ENCODE measurements around the gene TMEM238.

TMEM238 gene

DNA sequence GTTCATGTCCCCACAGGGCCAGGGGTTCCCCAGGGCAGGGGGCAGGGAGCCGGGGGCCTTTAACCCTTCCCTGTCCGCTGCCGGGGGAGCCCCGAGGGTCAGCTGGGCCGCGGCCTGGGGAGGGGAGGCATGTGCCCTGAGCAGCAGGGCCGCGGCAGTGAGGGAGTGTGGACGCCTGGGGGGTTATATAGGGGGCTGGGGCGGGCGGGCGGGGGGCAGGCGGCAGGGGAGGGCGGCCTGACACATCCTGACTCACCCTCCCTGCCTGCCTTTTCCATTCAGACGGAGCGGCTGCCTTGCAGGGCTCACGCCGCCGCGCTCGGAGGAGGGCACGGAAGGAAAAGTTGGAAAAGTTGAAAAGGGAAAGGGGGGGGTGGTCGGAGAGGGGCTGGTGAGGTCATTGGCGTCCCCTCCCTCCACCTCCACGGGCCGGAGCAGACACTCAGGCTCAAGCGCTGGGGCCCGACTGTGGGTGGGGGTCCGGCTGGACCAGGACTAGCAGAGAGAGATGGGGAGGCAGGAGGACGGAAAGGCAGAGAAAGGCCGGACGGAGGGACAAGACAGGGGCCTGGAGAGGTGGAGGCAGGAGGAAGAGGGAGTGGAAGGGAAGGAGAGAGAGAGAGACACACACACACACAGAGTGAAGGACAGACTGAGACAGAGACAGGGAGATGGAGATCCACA, 13.6 kb downstream of the TMEM238 start, which contains the start of gene IL11:
TSS of gene IL11 (minus strand) at position 159 of the 684 bp plus-strand sequence. CDS start at position 6, 153 bp downstream.
- Histone ChIP-seq H3K79me2 (ENCODE audit: control insufficient read depth, low read length) (no peaks in the 10 kb centered on the region), H3K4me1 (ENCODE audit: control insufficient read depth, low read length) (peaks cover 5% of the 10 kb centered on the region; the same call in 1 of the 2 replicates), H3K9me3 (ENCODE audit: control insufficient read depth, insufficient read depth, low read length) (no peaks in the 10 kb centered on the region), H3K27ac (ENCODE audit: low read depth, low read length) (no peak within 1 kb of the TSS), H3K36me3 (ENCODE audit: control insufficient read depth, low read length) (no peaks in the 10 kb centered on the region), H4K20me1 (ENCODE audit: control insufficient read depth, insufficient read depth, low read depth, low read length) (no peaks in the 10 kb centered on the region), H3F3A (ENCODE audit: control insufficient read depth, insufficient read depth) (no peaks in the 10 kb centered on the region), H3K9me2 (replicated peaks; ENCODE audit: control insufficient read depth, low read length) (no peaks in the 10 kb centered on the region), H3K27me3 (ENCODE audit: control insufficient read depth, low read length) (peaks cover 63% of the 10 kb centered on the region), H3K4me3 (ENCODE audit: low read length) (peak within 1 kb of the TSS; percentile 30; the same call in 1 of the 2 replicates), H3K4me2 (ENCODE audit: low read length) (peak within 1 kb of the TSS; percentile 52)
- TF ChIP-seq, protein P1, sequence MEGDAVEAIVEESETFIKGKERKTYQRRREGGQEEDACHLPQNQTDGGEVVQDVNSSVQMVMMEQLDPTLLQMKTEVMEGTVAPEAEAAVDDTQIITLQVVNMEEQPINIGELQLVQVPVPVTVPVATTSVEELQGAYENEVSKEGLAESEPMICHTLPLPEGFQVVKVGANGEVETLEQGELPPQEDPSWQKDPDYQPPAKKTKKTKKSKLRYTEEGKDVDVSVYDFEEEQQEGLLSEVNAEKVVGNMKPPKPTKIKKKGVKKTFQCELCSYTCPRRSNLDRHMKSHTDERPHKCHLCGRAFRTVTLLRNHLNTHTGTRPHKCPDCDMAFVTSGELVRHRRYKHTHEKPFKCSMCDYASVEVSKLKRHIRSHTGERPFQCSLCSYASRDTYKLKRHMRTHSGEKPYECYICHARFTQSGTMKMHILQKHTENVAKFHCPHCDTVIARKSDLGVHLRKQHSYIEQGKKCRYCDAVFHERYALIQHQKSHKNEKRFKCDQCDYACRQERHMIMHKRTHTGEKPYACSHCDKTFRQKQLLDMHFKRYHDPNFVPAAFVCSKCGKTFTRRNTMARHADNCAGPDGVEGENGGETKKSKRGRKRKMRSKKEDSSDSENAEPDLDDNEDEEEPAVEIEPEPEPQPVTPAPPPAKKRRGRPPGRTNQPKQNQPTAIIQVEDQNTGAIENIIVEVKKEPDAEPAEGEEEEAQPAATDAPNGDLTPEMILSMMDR (IDR thresholded peaks at IDR 0.05; ENCODE audit: low read depth, low read length, poor library complexity, severe bottlenecking), result no peak
- TF ChIP-seq EZH2phosphoT487 (IDR thresholded peaks at IDR 0.05; ENCODE audit: borderline replicate concordance, low read length), result no peak

DNA sequence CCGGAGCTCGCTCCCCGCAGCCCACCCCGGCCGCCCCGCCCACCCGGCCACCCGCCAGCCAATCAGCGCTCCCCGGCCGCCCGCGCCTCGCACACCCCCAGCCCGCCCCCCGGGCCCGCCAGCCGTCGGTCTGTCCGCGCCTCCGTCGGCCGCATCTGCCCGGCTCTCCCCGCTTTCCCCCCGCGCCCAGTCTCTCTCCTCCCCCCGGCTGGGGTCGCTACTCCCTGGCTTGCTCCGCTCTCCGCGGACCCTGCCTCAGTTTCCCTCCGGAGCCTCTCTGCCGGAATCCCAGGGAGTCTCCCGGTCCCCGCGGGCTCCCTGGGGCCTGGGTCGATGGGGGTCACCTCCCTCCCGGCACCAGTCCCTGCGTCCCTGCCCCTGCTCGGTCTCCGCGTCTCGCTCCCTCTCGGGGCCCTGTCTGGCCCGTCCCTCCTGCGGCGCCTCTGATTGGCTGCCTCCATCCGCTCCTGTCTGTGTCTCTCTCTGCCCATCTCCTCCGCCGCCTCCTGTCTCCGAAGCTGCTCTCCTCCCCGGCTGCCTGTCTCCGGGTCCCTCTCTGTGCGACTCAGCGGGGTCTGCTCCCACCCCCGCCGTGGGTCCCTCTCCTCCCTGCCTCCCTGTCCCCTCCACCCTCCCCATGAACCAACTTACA, 14.3 kb downstream of the TMEM238 start:
- Histone ChIP-seq H3K4me2 (ENCODE audit: low read length) (peak overlapping the region; percentile 52), H4K20me1 (ENCODE audit: control insufficient read depth, insufficient read depth, low read depth, low read length) (no peaks in the 10 kb centered on the region), H3K27ac (ENCODE audit: low read depth, low read length) (no peak overlapping the region), H3K9me2 (replicated peaks; ENCODE audit: control insufficient read depth, low read length) (no peaks in the 10 kb centered on the region), H3K4me3 (ENCODE audit: low read length) (peak overlapping the region; percentile 30; the same call in 1 of the 2 replicates), H3F3A (ENCODE audit: control insufficient read depth, insufficient read depth) (no peaks in the 10 kb centered on the region), H3K9me3 (ENCODE audit: control insufficient read depth, insufficient read depth, low read length) (no peaks in the 10 kb centered on the region), H3K36me3 (ENCODE audit: control insufficient read depth, low read length) (no peaks in the 10 kb centered on the region), H3K27me3 (ENCODE audit: control insufficient read depth, low read length) (peaks cover 61% of the 10 kb centered on the region), H3K4me1 (ENCODE audit: control insufficient read depth, low read length) (peaks cover 5% of the 10 kb centered on the region; the same call in 1 of the 2 replicates), H3K79me2 (ENCODE audit: control insufficient read depth, low read length) (no peaks in the 10 kb centered on the region)
- peak; percentile 100; the same call in 1 of the 2 replicates for TF ChIP-seq EZH2phosphoT487 (IDR thresholded peaks at IDR 0.05; ENCODE audit: borderline replicate concordance, low read length)
- TF ChIP-seq, protein P1 (IDR thresholded peaks at IDR 0.05; ENCODE audit: low read depth, low read length, poor library complexity, severe bottlenecking), result no peak

DNA sequence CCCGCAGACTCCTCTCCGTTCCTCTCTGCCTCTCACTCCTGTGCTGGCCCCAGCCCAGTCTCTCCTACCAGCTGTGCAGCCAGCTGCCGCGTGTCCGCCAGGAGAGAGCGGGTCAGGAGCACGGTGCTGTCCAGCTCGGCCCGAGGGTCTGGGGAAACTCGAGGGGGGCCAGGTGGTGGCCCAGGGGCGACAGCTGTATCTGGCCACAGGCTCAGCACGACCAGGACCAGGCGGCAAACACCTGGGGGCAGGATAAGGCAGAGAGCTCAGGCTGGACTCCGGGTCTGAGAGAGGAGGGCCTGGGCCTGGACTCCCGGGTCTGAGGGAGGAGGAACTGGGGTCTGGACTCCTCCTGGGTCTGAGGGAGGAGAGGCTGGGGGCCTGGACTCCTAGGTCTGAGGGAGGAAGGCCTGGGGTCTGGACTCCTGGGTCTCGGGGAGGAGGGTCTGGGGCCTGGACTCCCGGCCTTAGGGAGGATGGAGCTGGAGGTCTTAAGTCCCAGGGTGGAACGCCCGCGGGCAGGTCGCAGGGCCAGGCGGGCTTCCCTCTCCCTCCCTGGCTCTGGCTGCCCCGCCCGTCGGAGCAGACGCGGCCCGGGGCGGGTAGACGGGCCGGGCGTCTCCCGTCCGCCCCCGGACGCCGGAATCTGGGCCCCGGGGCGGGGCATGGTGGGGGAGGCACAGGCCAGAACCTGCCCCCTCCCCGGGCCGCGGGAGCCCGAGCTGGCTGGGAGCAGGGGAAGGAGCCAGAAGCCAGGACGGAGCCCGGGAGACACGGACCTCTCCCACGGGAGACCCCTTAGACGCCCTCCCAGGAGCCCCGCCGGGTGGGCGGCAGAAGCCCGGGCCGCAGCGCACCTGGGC, 15.2 kb downstream of the TMEM238 start:
- Histone ChIP-seq H3K79me2 (ENCODE audit: control insufficient read depth, low read length) (no peaks in the 10 kb centered on the region), H3K27me3 (ENCODE audit: control insufficient read depth, low read length) (peaks cover 56% of the 10 kb centered on the region), H4K20me1 (ENCODE audit: control insufficient read depth, insufficient read depth, low read depth, low read length) (no peaks in the 10 kb centered on the region), H3K4me2 (ENCODE audit: low read length) (no peak overlapping the region), H3K27ac (ENCODE audit: low read depth, low read length) (no peak overlapping the region), H3K9me3 (ENCODE audit: control insufficient read depth, insufficient read depth, low read length) (no peaks in the 10 kb centered on the region), H3K4me3 (ENCODE audit: low read length) (no peak overlapping the region), H3K36me3 (ENCODE audit: control insufficient read depth, low read length) (no peaks in the 10 kb centered on the region), H3F3A (ENCODE audit: control insufficient read depth, insufficient read depth) (no peaks in the 10 kb centered on the region), H3K4me1 (ENCODE audit: control insufficient read depth, low read length) (peaks cover 10% of the 10 kb centered on the region), H3K9me2 (replicated peaks; ENCODE audit: control insufficient read depth, low read length) (no peaks in the 10 kb centered on the region)
- TF ChIP-seq, protein P1 (IDR thresholded peaks at IDR 0.05; ENCODE audit: low read depth, low read length, poor library complexity, severe bottlenecking), result no peak
- TF ChIP-seq EZH2phosphoT487 (IDR thresholded peaks at IDR 0.05; ENCODE audit: borderline replicate concordance, low read length), result peak; percentile 91; the same call in 1 of the 2 replicates

All from DOHH2 (cell line).